Measurements from ENCODE around the gene ENSA.

DNA sequence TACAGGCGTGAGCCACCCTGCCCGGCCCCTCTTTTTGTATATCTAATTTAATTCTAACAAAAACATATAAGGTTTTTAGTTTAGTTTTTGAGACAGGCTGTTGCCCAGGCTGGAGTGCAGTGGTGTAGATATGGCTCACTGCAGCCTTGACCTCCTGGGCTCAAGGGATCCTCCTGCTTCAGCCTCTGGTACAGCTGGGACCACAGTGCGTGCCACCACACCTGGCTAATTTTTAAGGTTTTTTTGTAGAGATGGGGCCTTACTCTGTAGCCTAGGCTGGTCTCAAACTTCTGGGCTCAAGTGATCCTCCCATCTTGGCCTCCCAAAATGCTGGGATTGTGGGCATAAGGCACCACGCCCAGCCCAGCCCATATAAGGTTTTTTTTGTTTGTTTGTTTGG lies 18.8 kb downstream of the ENSA start:
- TF ChIP-seq, protein P1, sequence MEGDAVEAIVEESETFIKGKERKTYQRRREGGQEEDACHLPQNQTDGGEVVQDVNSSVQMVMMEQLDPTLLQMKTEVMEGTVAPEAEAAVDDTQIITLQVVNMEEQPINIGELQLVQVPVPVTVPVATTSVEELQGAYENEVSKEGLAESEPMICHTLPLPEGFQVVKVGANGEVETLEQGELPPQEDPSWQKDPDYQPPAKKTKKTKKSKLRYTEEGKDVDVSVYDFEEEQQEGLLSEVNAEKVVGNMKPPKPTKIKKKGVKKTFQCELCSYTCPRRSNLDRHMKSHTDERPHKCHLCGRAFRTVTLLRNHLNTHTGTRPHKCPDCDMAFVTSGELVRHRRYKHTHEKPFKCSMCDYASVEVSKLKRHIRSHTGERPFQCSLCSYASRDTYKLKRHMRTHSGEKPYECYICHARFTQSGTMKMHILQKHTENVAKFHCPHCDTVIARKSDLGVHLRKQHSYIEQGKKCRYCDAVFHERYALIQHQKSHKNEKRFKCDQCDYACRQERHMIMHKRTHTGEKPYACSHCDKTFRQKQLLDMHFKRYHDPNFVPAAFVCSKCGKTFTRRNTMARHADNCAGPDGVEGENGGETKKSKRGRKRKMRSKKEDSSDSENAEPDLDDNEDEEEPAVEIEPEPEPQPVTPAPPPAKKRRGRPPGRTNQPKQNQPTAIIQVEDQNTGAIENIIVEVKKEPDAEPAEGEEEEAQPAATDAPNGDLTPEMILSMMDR (IDR thresholded peaks at IDR 0.05), result no peak
- TF ChIP-seq POLR2A (IDR thresholded peaks at IDR 0.05), result no peak
- no peak for TF ChIP-seq POLR2AphosphoS5 (IDR thresholded peaks at IDR 0.05)
